Psoas muscle (tissue), 8 donors: ENCODE data around the gene ZNF343. TPM values are rescaled to one million over a fixed set of nuclear protein-coding genes. Genes with fewer than 3 reads are reported as not detected.

Experiments used
- ATAC-seq, 4 donors: fragments of 200-7000 bp; cut with Tn5 transposase; one replicate each; pipeline ENCODE4 v1.9.1; 2020; ENCODE audit warnings: moderate library complexity in 3 of 4, mild to moderate bottlenecking in 2 of 4
- DNase-seq, 2 donors: peaks; one replicate each; pipeline ENCODE4 v3.0.0-alpha.2; 2020
- H3K27ac ChIP-seq: fragments of 200-600 bp; one replicate; pipeline ENCODE4 v1.8.0; 2022
- H3K27me3 ChIP-seq, 3 donors: fragments of 200-600 bp in 1 of 3; one replicate each; pipeline versions ENCODE4 v1.6.1 to v1.8.0; 2013 to 2022; ENCODE audit warnings: low read length in 2 of 3, mild to moderate bottlenecking in 2 of 3, moderate library complexity in 1 of 3; ENCODE audit not compliant: insufficient read depth in 3 of 3
- H3K36me3 ChIP-seq, 2 donors: fragments of 200-600 bp in 1 of 2; one replicate each; pipeline versions ENCODE4 v1.6.1 to v1.8.0; 2013 to 2022; ENCODE audit warnings: low read depth in 1 of 2, mild to moderate bottlenecking in 1 of 2, moderate library complexity in 1 of 2; ENCODE audit not compliant: insufficient read depth in 1 of 2
- H3K4me1 ChIP-seq: fragments of 200-600 bp; one replicate; pipeline ENCODE4 v1.8.0; 2022
- H3K4me3 ChIP-seq: fragments of 200-600 bp; one replicate; pipeline ENCODE4 v1.8.0; 2022; ENCODE audit warnings: mild to moderate bottlenecking
- H3K9me3 ChIP-seq: fragments of 200-600 bp; one replicate; pipeline ENCODE4 v1.8.0; 2022
- WGBS, 3 donors: extraction: QIAGEN DNeasy Blood & Tissue Kit; methylation state at CpG; one replicate each; pipeline versions ENCODE4 v1.1.6 to v1.1.7; 2013; 5-methylcytosine and 5-hydroxymethylcytosine counted together
- intact Hi-C, 2 donors: fragments of 100-400 bp; cut with DNase I; formaldehyde crosslinking; loops; one replicate each; pipeline versions ENCODE4 v1.11.0 to v1.14.2; 2022
- polyA plus RNA-seq, 3 donors: library from polyadenylated mRNA; stranded (reverse); fragments of 200-250 nt; gene quantifications; one replicate each; pipeline ENCODE4 v1.2.3, GENCODE V29; 2013
- total RNA-seq, 4 donors: library from RNA; stranded (reverse); fragmentation: NEBNext Ultra II Directional in 2 of 4; extraction: Animal tissue kit (Norgen Biotek cat#: 25700) in 2 of 4; gene quantifications; one replicate each; pipeline versions ENCODE4 v1.2.1 to v1.2.4, GENCODE V29; 2021 to 2023
- TF ChIP-seq, protein P1 (sequence below): fragments of 200-600 bp; IDR thresholded peaks from one replicate; pipeline ENCODE4 v1.8.0; 2022; ENCODE audit warnings: antibody characterized with exemption
- donor health status: healthy with polysubstance abuse.
- donor health status: DM: no; HTN: no; CAD: no; lungs with moderate emphysema.
- donor health status: Bipolar disorder and iron deficiency.
- donor health status: healthy.
- donor health status: DM: yes; HTN: yes; CAD: no.
- donor health status: DM: no; HTN: no; CAD: no.
- donor health status: DM: no; HTN: no; CAD: no.
- donor health status: DM: yes; HTN: yes; CAD: no.

Gene ZNF343
- total and polyA plus RNA-seq, 7 donors = 6.4 to 15.3 (median 10.0) TPM

DNA sequence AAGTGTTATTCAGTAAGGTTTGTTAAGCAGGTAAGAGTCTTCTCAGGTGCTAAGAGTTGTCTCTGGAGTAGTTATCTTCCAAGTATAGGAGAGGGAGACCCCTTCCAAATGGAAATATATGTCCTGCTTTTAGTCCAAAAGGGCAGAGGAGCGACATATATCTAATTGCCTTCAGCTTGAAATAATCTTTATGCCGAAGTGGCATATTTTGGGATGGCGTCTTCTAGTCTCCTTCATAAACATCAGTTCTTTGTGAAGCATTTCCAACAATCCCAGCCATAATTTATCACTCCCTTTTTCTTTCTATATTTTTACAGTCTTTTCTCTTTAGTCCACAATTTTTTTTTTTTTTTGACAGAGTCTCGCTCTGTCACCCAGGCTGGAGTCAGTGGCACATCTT is 33.6 kb upstream of the ZNF343 start:
- Histone ChIP-seq H3K27ac (no peak overlapping the region), H3K4me3 (no peak overlapping the region), H3K36me3 (no peaks in the 10 kb centered on the region), H3K27me3 (peaks cover 0 to 25% (median 0%) of the 10 kb centered on the region in 3 donors), H3K9me3 (no peaks in the 10 kb centered on the region), H3K4me1 (no peaks in the 10 kb centered on the region)
- WGBS, 3 donors = 88 to 94% (median 90%) methylated on average over 4 of the region's 4 CpGs
- TF ChIP-seq, protein P1, sequence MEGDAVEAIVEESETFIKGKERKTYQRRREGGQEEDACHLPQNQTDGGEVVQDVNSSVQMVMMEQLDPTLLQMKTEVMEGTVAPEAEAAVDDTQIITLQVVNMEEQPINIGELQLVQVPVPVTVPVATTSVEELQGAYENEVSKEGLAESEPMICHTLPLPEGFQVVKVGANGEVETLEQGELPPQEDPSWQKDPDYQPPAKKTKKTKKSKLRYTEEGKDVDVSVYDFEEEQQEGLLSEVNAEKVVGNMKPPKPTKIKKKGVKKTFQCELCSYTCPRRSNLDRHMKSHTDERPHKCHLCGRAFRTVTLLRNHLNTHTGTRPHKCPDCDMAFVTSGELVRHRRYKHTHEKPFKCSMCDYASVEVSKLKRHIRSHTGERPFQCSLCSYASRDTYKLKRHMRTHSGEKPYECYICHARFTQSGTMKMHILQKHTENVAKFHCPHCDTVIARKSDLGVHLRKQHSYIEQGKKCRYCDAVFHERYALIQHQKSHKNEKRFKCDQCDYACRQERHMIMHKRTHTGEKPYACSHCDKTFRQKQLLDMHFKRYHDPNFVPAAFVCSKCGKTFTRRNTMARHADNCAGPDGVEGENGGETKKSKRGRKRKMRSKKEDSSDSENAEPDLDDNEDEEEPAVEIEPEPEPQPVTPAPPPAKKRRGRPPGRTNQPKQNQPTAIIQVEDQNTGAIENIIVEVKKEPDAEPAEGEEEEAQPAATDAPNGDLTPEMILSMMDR = no peak
- ATAC-seq (no peak), DNase-seq (no peak)
- intact Hi-C loops = no loop called here

DNA sequence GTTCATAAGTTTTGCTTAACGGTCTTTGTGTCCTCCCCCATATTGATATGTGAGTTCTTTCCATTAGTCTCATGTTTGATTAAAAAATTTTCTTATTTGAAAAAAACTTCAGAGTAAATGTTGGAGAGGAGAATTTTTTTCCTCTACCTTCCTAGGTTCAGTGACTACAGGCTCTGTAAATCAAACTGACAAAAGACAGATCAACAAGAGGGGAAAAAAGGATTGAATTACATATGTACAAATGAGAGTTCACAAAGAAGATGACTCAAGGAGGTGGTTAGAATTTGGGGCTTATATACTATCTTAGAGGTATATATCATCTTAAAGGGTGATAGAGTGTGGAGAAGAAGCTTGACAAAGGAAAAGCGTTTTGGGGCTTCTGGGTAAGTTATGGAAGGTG is 33.2 kb upstream of the ZNF343 start:
- DNase-seq (no peak), ATAC-seq (no peak)
- no peaks in the 10 kb centered on the region for H3K36me3 ChIP-seq
- TF ChIP-seq, protein P1 = no peak
- peaks cover 0 to 25% (median 0%) of the 10 kb centered on the region in 3 donors for H3K27me3 ChIP-seq
- H3K4me1 ChIP-seq = no peaks in the 10 kb centered on the region
- H3K27ac ChIP-seq = no peak overlapping the region
- no peak overlapping the region for H3K4me3 ChIP-seq
- no peaks in the 10 kb centered on the region for H3K9me3 ChIP-seq
- intact Hi-C loops = no loop called here
- WGBS, 3 donors = 75 to 80% (median 80%) methylated on average over 2 of the region's 2 CpGs

DNA sequence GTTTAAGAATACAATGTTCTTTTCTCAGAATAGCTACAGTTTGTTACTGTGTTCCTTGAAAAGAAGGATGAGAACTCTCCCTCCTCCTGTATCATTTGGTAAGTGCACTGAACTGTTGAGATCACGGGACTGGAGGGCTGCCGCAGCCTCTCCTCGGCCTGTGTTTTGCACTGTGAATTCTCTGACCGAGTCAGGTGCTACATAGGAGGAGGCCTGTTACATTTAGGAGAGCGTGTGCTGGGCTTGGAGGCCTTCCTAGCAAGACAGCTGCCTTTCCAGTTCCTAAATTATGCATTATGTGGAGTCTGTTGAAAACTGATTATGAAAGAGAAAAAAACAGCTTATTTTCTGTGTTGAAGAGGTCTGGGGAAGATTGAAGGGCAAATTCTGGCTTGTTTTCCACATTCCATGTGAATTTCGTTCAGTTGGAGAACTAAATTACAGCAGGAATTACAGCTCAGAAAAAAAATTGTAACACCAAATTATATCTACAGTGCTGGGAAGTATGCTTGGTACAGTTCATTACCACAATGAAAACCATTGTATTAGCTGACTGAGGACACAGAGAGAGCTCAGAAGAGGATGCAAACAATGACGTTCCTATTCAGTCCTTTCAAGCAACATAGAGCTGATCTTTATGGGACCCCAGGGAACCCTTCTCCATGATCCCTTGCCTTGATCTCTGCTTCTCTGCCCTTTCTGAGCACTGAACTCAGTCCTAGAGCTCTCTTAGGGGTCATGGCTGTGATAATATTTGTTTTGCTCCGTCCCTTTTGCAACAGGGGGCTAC is 30.4 kb upstream of the ZNF343 start:
- no peak overlapping the region for H3K4me3 ChIP-seq
- H3K9me3 ChIP-seq = no peaks in the 10 kb centered on the region
- no peaks in the 10 kb centered on the region for H3K36me3 ChIP-seq
- H3K4me1 ChIP-seq = no peaks in the 10 kb centered on the region
- TF ChIP-seq, protein P1 = no peak
- intact Hi-C loops = no loop called here
- no peak for ATAC-seq
- no peak for DNase-seq
- no peak overlapping the region for H3K27ac ChIP-seq
- 24 to 27% (median 25%) methylated on average over 8 of the region's 8 CpGs for WGBS, 3 donors
- peaks cover 0 to 18% (median 4%) of the 10 kb centered on the region in 3 donors for H3K27me3 ChIP-seq

DNA sequence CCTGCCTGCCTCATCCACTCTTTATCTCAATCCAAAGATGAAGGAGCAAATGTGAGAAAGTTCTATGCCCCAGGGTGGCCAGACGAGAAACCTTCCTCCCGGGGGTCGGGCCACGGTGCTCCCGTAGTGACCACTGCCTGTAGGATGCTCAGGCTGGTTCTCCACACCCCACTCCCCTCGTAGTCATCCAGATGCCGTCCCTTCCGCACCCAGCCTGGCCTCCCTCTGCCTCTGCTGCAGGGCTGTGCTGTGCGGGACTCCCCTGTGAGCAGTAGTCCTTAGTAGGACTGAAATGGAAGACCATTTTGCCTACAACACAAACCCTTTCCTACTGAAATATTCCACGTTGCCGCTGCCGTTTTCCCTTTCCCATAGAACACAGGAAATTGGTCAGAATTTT is 29.6 kb upstream of the ZNF343 start:
- no peaks in the 10 kb centered on the region for H3K36me3 ChIP-seq
- intact Hi-C loops = no loop called here
- no peaks in the 10 kb centered on the region for H3K4me1 ChIP-seq
- WGBS, 3 donors = 69 to 76% (median 73%) methylated on average over 12 of the region's 12 CpGs
- H3K27me3 ChIP-seq = peaks cover 0 to 14% (median 4%) of the 10 kb centered on the region in 3 donors
- TF ChIP-seq, protein P1 = no peak
- ATAC-seq = no peak
- no peaks in the 10 kb centered on the region for H3K9me3 ChIP-seq
- DNase-seq = no peak
- no peak overlapping the region for H3K4me3 ChIP-seq
- H3K27ac ChIP-seq = no peak overlapping the region
